Glutamatergic neuron (in vitro differentiated cells): Measurements from ENCODE around the gene IL3RA. TPM values are rescaled to one million over a fixed set of nuclear protein-coding genes. Genes with fewer than 3 reads are reported as not detected.
"Not testable (repeated sequence)": the region's sequence is repeated elsewhere in the genome, so short reads cannot be mapped to it uniquely, and the experiment has no call there.

Experiments used
- DNase-seq: peaks from one replicate; pipeline ENCODE4 v3.0.0; 2022
- H3K27ac Mint-ChIP-seq: one replicate; pipeline ENCODE4 v1.8.0; 2020; ENCODE audit warnings: mild to moderate bottlenecking, mixed read lengths, inconsistent platforms; ENCODE audit not compliant: unreplicated experiment
- H3K27me3 Mint-ChIP-seq: one replicate; pipeline ENCODE4 v1.8.0; 2020; ENCODE audit warnings: mild to moderate bottlenecking, moderate library complexity, mixed read lengths, inconsistent platforms; ENCODE audit not compliant: unreplicated experiment
- H3K36me3 Mint-ChIP-seq: one replicate; pipeline ENCODE4 v1.8.0; 2020; ENCODE audit warnings: mild to moderate bottlenecking, mixed read lengths, inconsistent platforms; ENCODE audit not compliant: unreplicated experiment
- H3K4me1 Mint-ChIP-seq: one replicate; pipeline ENCODE4 v1.8.0; 2020; ENCODE audit warnings: mild to moderate bottlenecking, low read depth, mixed read lengths, inconsistent platforms; ENCODE audit not compliant: unreplicated experiment
- H3K4me3 Mint-ChIP-seq: one replicate; pipeline ENCODE4 v1.8.0; 2020; ENCODE audit warnings: mild to moderate bottlenecking, mixed read lengths, inconsistent platforms; ENCODE audit not compliant: unreplicated experiment
- H3K9me3 Mint-ChIP-seq: one replicate; pipeline ENCODE4 v1.8.0; 2020; ENCODE audit warnings: mild to moderate bottlenecking, moderate library complexity, mixed read lengths, inconsistent platforms; ENCODE audit not compliant: unreplicated experiment
- total RNA-seq: library from RNA; stranded (reverse); fragmentation: NEBNext Ultra II Directional; extraction: Animal tissue kit (Norgen Biotek cat#: 25700); gene quantifications from one replicate; pipeline ENCODE4 v1.2.1, GENCODE V29; 2021; ENCODE audit not compliant: unreplicated experiment
- TF ChIP-seq, protein P1 (sequence below): fragments of 200-600 bp; sonication (generic); IDR thresholded peaks from one replicate; pipeline ENCODE4 v1.5.0; 2021; ENCODE audit not compliant: partially characterized antibody, unreplicated experiment

IL3RA gene
- total RNA-seq, 1 donor from 2014 or later: not detected

DNA sequence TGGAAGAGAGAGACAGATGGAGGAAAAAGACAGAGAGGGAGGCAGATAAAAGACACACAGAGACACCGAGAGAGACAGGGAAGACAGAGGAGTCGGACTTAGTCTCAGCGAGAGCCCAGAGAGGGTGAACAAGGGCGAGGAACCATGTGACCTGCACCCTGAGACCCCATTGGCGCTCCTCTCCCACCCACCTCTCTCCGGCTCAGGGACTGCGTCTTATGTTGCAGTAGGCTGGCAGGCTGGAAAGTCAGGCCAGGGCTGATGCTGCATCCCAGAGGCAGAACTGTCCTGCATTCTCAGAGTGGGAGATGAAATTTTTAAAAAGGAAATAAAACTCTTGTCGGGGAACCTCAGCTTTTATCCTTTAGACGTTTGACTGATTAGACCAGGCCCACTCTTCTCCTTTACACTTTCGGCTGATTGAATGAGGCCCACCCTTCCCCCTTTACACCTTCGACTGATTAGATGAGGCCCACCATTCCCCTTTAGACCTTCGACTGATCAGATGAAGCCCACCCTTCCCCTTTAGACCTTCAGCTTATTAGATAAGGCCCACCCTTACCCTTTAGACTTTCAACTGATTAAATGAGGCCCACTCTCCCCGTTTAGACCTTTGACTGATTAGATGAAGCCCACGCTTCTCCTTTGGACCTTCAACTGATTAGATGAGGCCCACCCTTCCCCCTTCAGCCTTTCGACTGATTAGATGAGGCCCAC lies 29.5 kb upstream of the IL3RA start:
- Mint-ChIP-seq H3K9me3 (peaks cover 7% of the 10 kb centered on the region), H3K27ac (peak overlapping the region; percentile 55), H3K36me3 (peaks cover 6% of the 10 kb centered on the region), H3K4me3 (no peak overlapping the region), H3K27me3 (peaks cover 3% of the 10 kb centered on the region), H3K4me1 (no peaks in the 10 kb centered on the region)
- no peak for DNase-seq
- TF ChIP-seq, protein P1, sequence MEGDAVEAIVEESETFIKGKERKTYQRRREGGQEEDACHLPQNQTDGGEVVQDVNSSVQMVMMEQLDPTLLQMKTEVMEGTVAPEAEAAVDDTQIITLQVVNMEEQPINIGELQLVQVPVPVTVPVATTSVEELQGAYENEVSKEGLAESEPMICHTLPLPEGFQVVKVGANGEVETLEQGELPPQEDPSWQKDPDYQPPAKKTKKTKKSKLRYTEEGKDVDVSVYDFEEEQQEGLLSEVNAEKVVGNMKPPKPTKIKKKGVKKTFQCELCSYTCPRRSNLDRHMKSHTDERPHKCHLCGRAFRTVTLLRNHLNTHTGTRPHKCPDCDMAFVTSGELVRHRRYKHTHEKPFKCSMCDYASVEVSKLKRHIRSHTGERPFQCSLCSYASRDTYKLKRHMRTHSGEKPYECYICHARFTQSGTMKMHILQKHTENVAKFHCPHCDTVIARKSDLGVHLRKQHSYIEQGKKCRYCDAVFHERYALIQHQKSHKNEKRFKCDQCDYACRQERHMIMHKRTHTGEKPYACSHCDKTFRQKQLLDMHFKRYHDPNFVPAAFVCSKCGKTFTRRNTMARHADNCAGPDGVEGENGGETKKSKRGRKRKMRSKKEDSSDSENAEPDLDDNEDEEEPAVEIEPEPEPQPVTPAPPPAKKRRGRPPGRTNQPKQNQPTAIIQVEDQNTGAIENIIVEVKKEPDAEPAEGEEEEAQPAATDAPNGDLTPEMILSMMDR: no peak

DNA sequence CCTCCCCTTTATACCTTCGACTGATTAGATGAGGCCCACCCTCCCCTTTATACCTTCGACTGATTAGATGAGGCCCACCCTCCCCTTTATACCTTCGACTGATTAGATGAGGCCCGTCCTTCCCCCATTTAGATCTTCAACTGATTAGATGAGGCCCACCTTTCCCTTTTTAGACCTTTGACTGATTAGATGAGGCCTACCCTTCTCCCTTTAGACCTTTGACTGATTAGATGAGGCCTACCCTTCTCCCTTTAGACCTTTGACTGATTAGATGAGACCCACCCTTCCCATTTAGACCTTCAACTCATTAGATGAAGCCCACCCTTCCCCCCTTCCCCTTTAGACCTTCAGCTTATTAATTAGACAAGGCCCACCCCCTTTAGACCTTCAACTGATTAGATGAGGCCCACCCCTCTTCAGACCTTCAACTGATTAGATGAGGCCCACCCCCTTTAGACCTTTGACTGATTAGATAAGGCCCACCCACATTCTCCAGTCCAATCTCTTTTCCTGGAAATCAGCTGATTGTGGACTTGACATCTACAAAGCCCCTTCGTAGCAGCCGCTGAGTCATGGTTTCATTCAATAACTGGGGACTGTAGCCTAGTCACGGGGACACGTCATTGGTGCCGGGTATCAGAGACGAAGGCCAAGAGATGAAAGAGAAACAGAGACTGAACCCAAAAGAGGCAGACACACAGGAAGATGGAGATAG lies 28.8 kb upstream of the IL3RA start:
- no peak overlapping the region for H3K4me3 Mint-ChIP-seq
- peaks cover 3% of the 10 kb centered on the region for H3K27me3 Mint-ChIP-seq
- peak overlapping the region; percentile 55 for H3K27ac Mint-ChIP-seq
- TF ChIP-seq, protein P1: no peak
- H3K36me3 Mint-ChIP-seq: peaks cover 6% of the 10 kb centered on the region
- no peak for DNase-seq
- peaks cover 7% of the 10 kb centered on the region for H3K9me3 Mint-ChIP-seq
- H3K4me1 Mint-ChIP-seq: no peaks in the 10 kb centered on the region

DNA sequence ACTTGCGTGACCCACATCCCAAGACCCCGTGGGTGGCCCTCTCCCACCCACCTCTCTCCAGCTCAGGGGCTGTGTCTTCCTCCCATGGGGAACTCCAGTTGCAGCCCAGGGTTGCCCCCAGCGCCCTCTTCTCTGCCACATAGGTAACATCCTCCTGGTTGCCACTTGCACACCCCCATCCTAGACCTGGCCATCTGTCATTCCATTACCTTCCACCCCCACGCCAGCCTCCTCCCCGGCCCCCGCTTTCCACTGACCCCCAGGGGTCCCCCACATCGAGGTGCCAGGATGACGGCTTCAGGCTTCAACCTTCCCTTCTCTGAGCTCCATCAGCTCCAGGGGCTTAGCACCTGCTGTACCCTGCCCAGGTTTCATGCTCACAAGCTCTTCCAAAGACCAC lies 28.1 kb upstream of the IL3RA start:
- TF ChIP-seq, protein P1: no peak
- H3K27ac Mint-ChIP-seq: no peak overlapping the region
- H3K4me3 Mint-ChIP-seq: no peak overlapping the region
- H3K4me1 Mint-ChIP-seq: no peaks in the 10 kb centered on the region
- no peak for DNase-seq
- H3K27me3 Mint-ChIP-seq: peaks cover 3% of the 10 kb centered on the region
- H3K9me3 Mint-ChIP-seq: peaks cover 7% of the 10 kb centered on the region
- H3K36me3 Mint-ChIP-seq: peaks cover 6% of the 10 kb centered on the region

DNA sequence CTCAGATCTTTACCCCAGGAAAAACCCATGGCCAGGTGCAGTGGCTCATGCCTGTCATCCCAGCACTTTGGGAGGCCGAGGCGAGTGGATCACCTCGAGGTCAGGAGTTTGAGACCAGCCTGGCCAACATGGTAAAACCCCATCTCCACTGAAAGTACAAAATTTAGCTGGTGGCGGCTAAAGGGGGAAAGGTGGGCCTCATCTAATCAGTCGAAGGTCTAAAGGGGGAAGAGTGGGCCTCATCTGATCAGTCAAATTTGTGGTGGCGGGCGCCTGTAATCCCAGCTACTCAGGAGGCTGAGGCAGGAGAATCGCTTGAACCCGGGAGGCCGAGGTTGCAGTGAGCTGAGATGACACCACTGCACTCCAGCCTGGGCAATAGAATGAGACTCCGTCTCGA lies 27.7 kb upstream of the IL3RA start:
- H3K4me1 Mint-ChIP-seq, H3K36me3 Mint-ChIP-seq, H3K27me3 Mint-ChIP-seq, H3K4me3 Mint-ChIP-seq, DNase-seq, H3K9me3 Mint-ChIP-seq, H3K27ac Mint-ChIP-seq: not testable (repeated sequence)

DNA sequence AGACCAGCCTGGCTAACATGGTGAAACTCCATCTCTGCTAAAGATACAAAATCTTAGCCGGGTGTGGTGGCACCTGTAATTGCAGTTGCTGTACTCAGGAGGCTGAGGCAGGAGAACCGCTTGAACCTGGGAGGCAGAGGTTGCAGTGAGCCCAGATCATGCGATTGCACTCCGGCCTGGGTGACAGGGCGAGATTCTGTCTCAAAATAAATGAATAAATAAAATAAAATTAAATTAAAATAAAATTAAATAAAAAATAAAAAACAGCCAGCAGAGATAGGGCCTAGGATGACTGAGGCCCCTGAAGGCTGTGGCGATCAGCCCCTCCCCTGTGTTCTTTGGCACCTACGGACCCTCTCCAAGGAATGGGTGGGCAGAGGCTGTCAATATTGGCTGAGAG lies 22.8 kb upstream of the IL3RA start:
- no peak for DNase-seq
- TF ChIP-seq, protein P1: no peak
- Mint-ChIP-seq H3K27me3 (no peaks in the 10 kb centered on the region), H3K9me3 (no peaks in the 10 kb centered on the region), H3K4me3 (no peak overlapping the region), H3K27ac (no peak overlapping the region), H3K4me1 (no peaks in the 10 kb centered on the region), H3K36me3 (no peaks in the 10 kb centered on the region)
